GM12865 (cell line): ENCODE measurements around the gene SOX13.

Source experiments
- DNase-seq: peaks from one replicate; pipeline ENCODE4 v3.0.0; 2010; ENCODE audit warnings: low read depth
- H3K4me3 ChIP-seq: 2 replicates; pipeline ENCODE4 v1.5.1; 2011; ENCODE audit warnings: mild to moderate bottlenecking, low read depth, low read length, control low read depth
- CTCF ChIP-seq: IDR thresholded peaks from 2 replicates; pipeline ENCODE4 v1.5.1; 2011; ENCODE audit warnings: low read length, control low read depth, low read depth, inconsistent platforms; ENCODE audit not compliant: insufficient read depth; ENCODE audit errors: missing control alignments

Gene SOX13

DNA sequence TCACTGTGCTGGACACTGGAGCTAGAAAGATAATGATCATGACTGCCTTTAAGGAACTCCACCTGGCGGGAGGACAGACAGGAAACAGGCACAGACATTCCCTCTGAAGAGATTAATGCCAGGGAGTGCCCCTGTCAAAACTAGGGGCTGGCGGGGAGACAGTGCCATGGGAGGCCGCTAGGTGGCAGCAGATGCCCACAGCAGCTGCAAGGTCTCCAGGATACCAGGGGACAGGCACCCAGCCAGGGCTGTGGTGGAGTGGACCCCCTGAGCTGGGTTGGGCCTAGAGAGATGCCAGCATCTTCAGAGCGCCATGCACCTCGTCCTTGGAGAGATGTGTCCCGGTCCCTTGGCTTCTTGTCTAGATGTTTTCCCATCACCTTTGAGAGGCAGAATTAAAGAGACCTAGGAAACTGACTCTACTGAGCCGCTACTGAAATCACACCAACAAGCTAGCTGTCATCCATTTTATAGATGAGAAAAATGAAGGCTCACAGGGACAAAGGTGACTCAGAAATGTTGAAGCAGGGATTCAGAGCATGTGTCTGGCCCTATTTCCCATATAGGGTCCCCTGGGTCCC is 89.7 kb downstream of the SOX13 start:
- peak; percentile 99 for TF ChIP-seq CTCF
- H3K4me3 ChIP-seq: no peak overlapping the region
- peak; percentile 65 for DNase-seq

DNA sequence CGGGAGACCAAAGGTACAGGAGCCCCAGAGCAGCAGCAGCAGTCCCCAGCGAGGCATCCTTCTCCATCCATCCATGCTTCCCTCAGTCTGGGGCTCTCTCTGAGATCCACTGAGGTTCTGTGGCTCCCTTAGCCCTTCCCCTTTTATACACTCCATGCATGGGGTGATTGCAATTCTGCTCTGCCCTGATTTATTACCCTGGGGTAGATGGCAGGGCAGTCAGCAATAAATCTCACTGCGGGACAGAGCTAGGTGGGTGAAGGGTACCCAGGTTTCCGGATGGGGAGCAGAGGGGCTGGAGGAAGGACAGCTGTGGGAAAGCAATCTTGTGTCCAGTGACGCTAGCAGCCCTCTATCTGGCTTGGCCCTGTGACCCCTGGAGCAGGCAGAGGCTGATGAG is 93.3 kb downstream of the SOX13 start, which contains the start of gene REN:
TSS of gene REN (minus strand) at position 119 of the 400 bp plus-strand sequence. CDS start at position 75, 44 bp downstream.
- DNase-seq: no peak
- TF ChIP-seq CTCF: no peak
- H3K4me3 ChIP-seq: no peak within 1 kb of the TSS

GRCh38 chr1:204167730-204168129 is 94.8 kb downstream of the SOX13 start:
- no peak for DNase-seq
- TF ChIP-seq CTCF: no peak
- H3K4me3 ChIP-seq: no peak overlapping the region

GRCh38 chr1:204169858-204170257 is 96.9 kb downstream of the SOX13 start:
- H3K4me3 ChIP-seq: no peak overlapping the region
- no peak for TF ChIP-seq CTCF
- DNase-seq: no peak

DNA sequence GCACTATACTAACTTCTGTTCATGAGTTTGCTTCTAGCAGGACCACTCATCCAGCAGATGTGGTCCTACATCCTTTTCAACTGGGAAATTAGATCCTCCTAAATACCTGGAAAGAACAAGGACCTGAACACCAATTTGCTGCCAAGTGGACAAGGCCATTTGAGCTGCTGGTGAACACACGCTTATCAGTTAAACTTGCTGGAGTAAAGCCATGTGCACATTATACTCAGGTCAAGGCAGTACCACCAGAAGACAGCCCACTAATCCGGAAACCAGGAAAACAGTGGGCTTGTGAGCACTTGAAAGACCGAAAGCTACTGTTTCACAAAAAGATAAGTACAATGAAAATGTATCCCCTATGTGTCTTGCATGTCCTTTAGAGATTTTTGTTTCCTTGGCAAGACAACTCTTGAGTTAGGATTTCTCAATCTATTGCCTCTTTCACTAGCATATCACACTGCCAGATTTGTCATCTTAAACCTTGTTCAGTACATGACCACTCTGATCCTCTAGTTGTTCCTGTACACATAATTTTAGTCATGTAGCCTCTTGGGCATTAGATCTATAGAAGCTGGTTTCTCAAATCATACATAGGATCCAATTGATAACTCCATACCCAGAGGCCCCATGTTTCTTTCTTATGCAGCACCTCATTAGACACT is 97.7 kb downstream of the SOX13 start:
- H3K4me3 ChIP-seq: no peak overlapping the region
- no peak for TF ChIP-seq CTCF
- DNase-seq: no peak

DNA sequence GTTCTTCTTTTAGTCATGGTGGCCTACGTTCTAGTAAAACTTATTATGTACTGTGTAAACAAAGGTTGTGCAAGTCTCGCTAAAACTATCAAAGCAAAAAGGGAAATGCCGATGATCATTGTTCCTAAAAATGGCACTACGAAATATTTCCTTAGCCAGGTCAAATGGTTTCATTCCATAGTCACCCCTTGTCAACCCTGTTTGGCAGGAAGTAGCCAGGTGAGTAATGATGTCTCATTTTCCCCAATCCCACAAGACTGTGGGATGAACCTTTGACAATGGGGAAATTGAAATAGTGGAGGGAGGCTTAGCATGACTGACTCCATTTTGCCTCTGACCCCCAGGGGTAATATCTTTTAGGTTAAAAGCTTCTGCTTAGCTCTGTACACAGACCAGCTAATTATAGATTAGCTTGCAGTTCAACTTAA is 98.8 kb downstream of the SOX13 start:
- no peak for DNase-seq
- TF ChIP-seq CTCF: no peak
- no peak overlapping the region for H3K4me3 ChIP-seq
